C4-2B (cell line): ENCODE measurements around the gene TMEM178B.

Experiments
- CTCF ChIP-seq: fragments of 450-650 bp; conservative IDR thresholded peaks from 2 replicates; pipeline ENCODE4 v1.5.1; 2017; ENCODE audit warnings: mild to moderate bottlenecking
- ZFX ChIP-seq: fragments of 450-650 bp; IDR thresholded peaks from 2 replicates; pipeline ENCODE4 v1.6.1; 2017

- TF ChIP-seq CTCF (no peak), ZFX (no peak)
Observed at GRCh38 chr7:141359262-141359661, 285.4 kb downstream of the TMEM178B start.
